ENCODE data around the gene NDUFS7. TPM values are rescaled to one million over a fixed set of nuclear protein-coding genes. Genes with fewer than 3 reads are reported as not detected.

Gene NDUFS7
- 63.5 and 98.7 TPM in 2 replicates for total RNA-seq

GRCh38 chr19:1383312-1384084 is at the start of gene NDUFS7:
Gene NDUFS7, plus strand, starts transcription at chr19:1383907. Its CDS starts 20 bp downstream, at chr19:1383927.

DNA sequence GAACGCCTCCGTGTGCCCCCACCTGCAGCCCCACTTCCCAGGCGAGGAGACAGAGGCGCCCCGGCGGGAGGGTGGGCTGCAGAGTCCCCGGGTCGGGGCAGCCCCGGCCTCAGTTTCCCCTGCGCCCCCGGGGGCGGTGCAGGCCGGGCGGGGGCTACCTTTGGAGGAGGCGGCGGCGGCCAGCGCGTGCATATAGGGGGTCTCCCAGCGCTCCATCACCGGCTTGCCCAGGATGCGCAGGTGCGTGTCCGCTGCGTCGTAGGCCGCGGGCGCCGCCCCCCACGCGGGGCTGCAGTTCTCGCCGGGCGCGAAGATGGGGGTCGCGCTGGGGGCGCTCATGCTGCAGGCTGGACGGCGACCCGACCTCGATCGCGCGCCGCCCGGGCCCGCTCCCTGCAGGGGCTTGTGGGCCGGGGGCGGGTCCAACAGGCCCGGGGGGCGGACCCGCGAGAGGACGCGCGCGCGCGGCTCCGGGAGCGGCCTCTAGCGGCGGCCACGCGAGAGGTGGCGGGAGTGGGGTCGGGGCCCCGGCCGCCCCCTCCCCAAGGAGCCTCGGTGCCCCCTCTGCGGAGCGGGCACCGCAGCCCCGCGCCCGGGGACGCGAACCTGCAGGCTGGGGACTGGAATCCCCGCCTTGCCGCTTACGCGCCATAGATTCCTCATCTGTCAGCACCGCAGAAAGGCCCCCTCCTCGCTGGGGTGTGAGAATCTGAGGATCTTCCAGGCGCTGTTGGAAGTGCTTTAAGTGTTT is 17.6 kb downstream of the NDUFS7 start, which contains the start of gene GAMT:
Gene GAMT (minus strand): TSS at position 405 of the 751 bp plus-strand sequence. CDS start 66 bp downstream, at position 339.

GRCh38 chr19:1407528-1408299 is 24.0 kb downstream of the NDUFS7 start, which contains the start of gene DAZAP1:
Gene DAZAP1, plus strand, starts transcription at chr19:1407586. Its CDS starts 188 bp downstream, at chr19:1407774.

GRCh38 chr19:1438035-1438932 is 54.6 kb downstream of the NDUFS7 start, which contains the start of gene RPS15:
Gene RPS15, plus strand, starts transcription at chr19:1438396. Its CDS starts 30 bp downstream, at chr19:1438426.

Other genes with a start within 250 kb of the NDUFS7 start
- gene SBNO2, start 209.6 kb upstream of the NDUFS7 start, total RNA-seq = 14.4 and 15.9 TPM in 2 replicates
- 80.6 and 90.6 TPM in 2 replicates for gene STK11, start 178.1 kb upstream of the NDUFS7 start, total RNA-seq
- gene CBARP, start 145.9 kb upstream of the NDUFS7 start, total RNA-seq = 0.76 and 1.2 TPM in 2 replicates
- 12.6 and 14.8 TPM in 2 replicates for gene ATP5F1D, start 142.2 kb upstream of the NDUFS7 start, total RNA-seq
- 5.4 and 7.2 TPM in 2 replicates for gene MIDN, start 135.3 kb upstream of the NDUFS7 start, total RNA-seq
- gene CIRBP, start 114.6 kb upstream of the NDUFS7 start, total RNA-seq = 214 and 308 TPM in 2 replicates
- gene FAM174C, start 108.4 kb upstream of the NDUFS7 start, total RNA-seq = 12.2 and 12.7 TPM in 2 replicates
- not detected in 2 replicates for gene EFNA2, start 98.0 kb upstream of the NDUFS7 start, total RNA-seq
- 6.0 and 6.6 TPM in 2 replicates for gene GAMT, start 17.6 kb downstream of the NDUFS7 start, total RNA-seq
- 56.1 and 65.0 TPM in 2 replicates for gene DAZAP1, start 23.7 kb downstream of the NDUFS7 start, total RNA-seq
- gene RPS15, start 54.5 kb downstream of the NDUFS7 start, total RNA-seq = 339 and 445 TPM in 2 replicates
- under 0.01 TPM in 2 replicates for gene APC2, start 66.2 kb downstream of the NDUFS7 start, total RNA-seq
- gene C19orf25, start 95.3 kb downstream of the NDUFS7 start, total RNA-seq = 17.0 and 17.9 TPM in 2 replicates
- 0.52 and 0.65 TPM in 2 replicates for gene PCSK4, start 106.4 kb downstream of the NDUFS7 start, total RNA-seq
- gene REEP6, start 107.3 kb downstream of the NDUFS7 start, total RNA-seq = 0.22 and 0.26 TPM in 2 replicates
- not detected in 2 replicates for gene ADAMTSL5, start 129.1 kb downstream of the NDUFS7 start, total RNA-seq
- gene PLK5, start 140.2 kb downstream of the NDUFS7 start, total RNA-seq = not detected in 2 replicates
- gene MEX3D, start 184.4 kb downstream of the NDUFS7 start, total RNA-seq = 44.1 and 48.3 TPM in 2 replicates
- gene MBD3, start 209.0 kb downstream of the NDUFS7 start, total RNA-seq = 79.7 and 84.2 TPM in 2 replicates
- gene UQCR11, start 221.6 kb downstream of the NDUFS7 start, total RNA-seq = 67.6 and 93.4 TPM in 2 replicates